HepG2 (cell line): ENCODE measurements around the gene PDE5A. TPM values are rescaled to one million over a fixed set of nuclear protein-coding genes. Genes with fewer than 3 reads are reported as not detected.

Experiments
- MEF2D ChIP-seq: sonication (generic); formaldehyde crosslinking; IDR thresholded peaks from 2 replicates; pipeline ENCODE4 v1.5.1; 2020; ENCODE audit warnings: mild to moderate bottlenecking, missing genetic modification reagents
- RXRB ChIP-seq: IDR thresholded peaks from 2 replicates; pipeline ENCODE4 v1.6.1; 2016; ENCODE audit warnings: borderline replicate concordance, missing genetic modification reagents, missing compliant biosample characterization
- ZBTB4 ChIP-seq: sonication (generic); formaldehyde crosslinking; IDR thresholded peaks from 2 replicates; pipeline ENCODE4 v1.4.0; 2020; ENCODE audit warnings: missing genetic modification reagents, mild to moderate bottlenecking, borderline replicate concordance
- ZNF512B ChIP-seq: sonication (generic); formaldehyde crosslinking; IDR thresholded peaks from 2 replicates; pipeline ENCODE4 v1.5.1; 2020; ENCODE audit warnings: missing genetic modification reagents, mild to moderate bottlenecking, borderline replicate concordance
- polyA plus RNA-seq, 8 experiments: library from polyadenylated mRNA; depleted of rRNA in 3 of 8; stranded (reverse) in 7 of 8; unstranded in 1 of 8; fragments of >200 nt; fragmentation: Illumina TruSeq in 4 of 8; extraction: Trizol in 4 of 8; gene quantifications; 2 replicates each; pipeline versions ENCODE4 v1.2.1 to v1.2.3, GENCODE V29; 2011 to 2016; ENCODE audit warnings: low read depth in 4 of 8, missing spikeins in 1 of 8, mixed read lengths in 1 of 8; ENCODE audit not compliant: insufficient read depth in 1 of 8
- total RNA-seq, 5 experiments: library from RNA; depleted of rRNA; stranded (reverse); fragments of >200 nt; fragmentation: Illumina TruSeq; extraction: Trizol; gene quantifications; 2 replicates each; pipeline ENCODE4 v1.2.3, GENCODE V29; 2016; ENCODE audit warnings: low read depth in 1 of 5
- TF ChIP-seq, protein P1 (sequence below): sonication (generic); formaldehyde crosslinking; IDR thresholded peaks from 2 replicates; pipeline ENCODE4 v1.5.0; 2020; ENCODE audit warnings: mild to moderate bottlenecking, missing genetic modification reagents

Gene PDE5A
- total and polyA plus RNA-seq, 2 of the 13 experiments (the other 11 are each of a cell fraction or from before 2014, with no cell fraction given) = 0.22 to 0.44 TPM

- TF ChIP-seq, protein P1, sequence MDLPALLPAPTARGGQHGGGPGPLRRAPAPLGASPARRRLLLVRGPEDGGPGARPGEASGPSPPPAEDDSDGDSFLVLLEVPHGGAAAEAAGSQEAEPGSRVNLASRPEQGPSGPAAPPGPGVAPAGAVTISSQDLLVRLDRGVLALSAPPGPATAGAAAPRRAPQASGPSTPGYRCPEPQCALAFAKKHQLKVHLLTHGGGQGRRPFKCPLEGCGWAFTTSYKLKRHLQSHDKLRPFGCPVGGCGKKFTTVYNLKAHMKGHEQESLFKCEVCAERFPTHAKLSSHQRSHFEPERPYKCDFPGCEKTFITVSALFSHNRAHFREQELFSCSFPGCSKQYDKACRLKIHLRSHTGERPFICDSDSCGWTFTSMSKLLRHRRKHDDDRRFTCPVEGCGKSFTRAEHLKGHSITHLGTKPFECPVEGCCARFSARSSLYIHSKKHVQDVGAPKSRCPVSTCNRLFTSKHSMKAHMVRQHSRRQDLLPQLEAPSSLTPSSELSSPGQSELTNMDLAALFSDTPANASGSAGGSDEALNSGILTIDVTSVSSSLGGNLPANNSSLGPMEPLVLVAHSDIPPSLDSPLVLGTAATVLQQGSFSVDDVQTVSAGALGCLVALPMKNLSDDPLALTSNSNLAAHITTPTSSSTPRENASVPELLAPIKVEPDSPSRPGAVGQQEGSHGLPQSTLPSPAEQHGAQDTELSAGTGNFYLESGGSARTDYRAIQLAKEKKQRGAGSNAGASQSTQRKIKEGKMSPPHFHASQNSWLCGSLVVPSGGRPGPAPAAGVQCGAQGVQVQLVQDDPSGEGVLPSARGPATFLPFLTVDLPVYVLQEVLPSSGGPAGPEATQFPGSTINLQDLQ (CRISPR knock-in tag) = no peak
- TF ChIP-seq ZNF512B (CRISPR knock-in tag) (no peak), MEF2D (no peak), ZBTB4 (CRISPR knock-in tag) (no peak), RXRB (CRISPR knock-in tag) (no peak)
- TF ChIP-seq, all 625 proteins: peak for 9
Measured at GRCh38 chr4:119543187-119543586, 85.4 kb downstream of the PDE5A start (continued).
